CD8-positive, alpha-beta memory T cell (primary cell): ENCODE data around the gene BNC2. TPM values are rescaled to one million over a fixed set of nuclear protein-coding genes. Genes with fewer than 3 reads are reported as not detected.

Experiments used
- CTCF ChIA-PET: fragments of 350-600 bp; sonication (Branson Sonifier 250); formaldehyde crosslinking; loops from one replicate; lab custom pipeline; 2021; ENCODE audit warnings: antibody characterized with exemption; lab: Charles Lee
- POLR2A ChIA-PET: fragments of 350-600 bp; sonication (Branson Sonifier 250); formaldehyde crosslinking; loops from one replicate; lab custom pipeline; 2021; ENCODE audit warnings: antibody characterized with exemption; lab: Charles Lee
- DNase-seq, 5 donors: peaks; one replicate each; pipeline versions ENCODE4 v3.0.0 to v3.0.0-alpha.2; 2020 to 2022; ENCODE audit warnings: mixed read lengths in 1 of 5
- H3K27ac ChIP-seq: one replicate; pipeline ENCODE4 v1.7.0; 2013; ENCODE audit warnings: low read depth, mild to moderate bottlenecking, low read length, moderate library complexity
- H3K27me3 ChIP-seq: 2 replicates; pipeline ENCODE4 v1.7.0; 2013; ENCODE audit warnings: low read length, mild to moderate bottlenecking; ENCODE audit not compliant: insufficient read depth, poor library complexity, severe bottlenecking
- H3K36me3 ChIP-seq: 2 replicates; pipeline ENCODE4 v1.7.0; 2013; ENCODE audit warnings: mild to moderate bottlenecking, low read length, moderate library complexity; ENCODE audit not compliant: insufficient read depth
- H3K4me1 ChIP-seq: 2 replicates; pipeline ENCODE4 v1.7.0; 2013; ENCODE audit warnings: mild to moderate bottlenecking, low read length, moderate library complexity; ENCODE audit not compliant: insufficient read depth
- H3K4me3 ChIP-seq: 2 replicates; pipeline ENCODE4 v1.7.0; 2013; ENCODE audit warnings: mild to moderate bottlenecking, low read length
- H3K9me3 ChIP-seq: 2 replicates; pipeline ENCODE4 v1.7.0; 2013; ENCODE audit warnings: mild to moderate bottlenecking, low read length
- H3K27ac Mint-ChIP-seq, 8 donors: one replicate each; pipeline ENCODE4 v1.8.0; 2020 to 2021; ENCODE audit warnings: mixed read lengths in 8 of 8, mild to moderate bottlenecking in 6 of 8, inconsistent platforms in 3 of 8, moderate library complexity in 3 of 8
- H3K27me3 Mint-ChIP-seq, 2 donors: one replicate each; pipeline ENCODE4 v1.8.0; 2020 to 2021; ENCODE audit warnings: mixed read lengths in 2 of 2, mild to moderate bottlenecking in 1 of 2, moderate library complexity in 1 of 2
- H3K36me3 Mint-ChIP-seq, 3 donors: one replicate each; pipeline ENCODE4 v1.8.0; 2020 to 2021; ENCODE audit warnings: mixed read lengths in 3 of 3, inconsistent platforms in 1 of 3, mild to moderate bottlenecking in 1 of 3
- H3K4me1 Mint-ChIP-seq, 3 donors: one replicate each; pipeline ENCODE4 v1.8.0; 2020 to 2021; ENCODE audit warnings: mixed read lengths in 3 of 3, inconsistent platforms in 1 of 3, mild to moderate bottlenecking in 1 of 3
- H3K4me3 Mint-ChIP-seq, 7 donors: one replicate each; pipeline ENCODE4 v1.8.0; 2020 to 2021; ENCODE audit warnings: mixed read lengths in 7 of 7, mild to moderate bottlenecking in 6 of 7, moderate library complexity in 4 of 7, inconsistent platforms in 2 of 7
- H3K9me3 Mint-ChIP-seq, 5 donors: one replicate each; pipeline ENCODE4 v1.8.0; 2020 to 2022; ENCODE audit warnings: mixed read lengths in 5 of 5, mild to moderate bottlenecking in 3 of 5, moderate library complexity in 2 of 5, inconsistent platforms in 1 of 5
- polyA plus RNA-seq: library from polyadenylated mRNA; unstranded; fragments of 300-500 nt; fragmentation: Illumina TruSeq; gene quantifications from one replicate; pipeline ENCODE4 v1.2.3, GENCODE V29; 2021
- total RNA-seq, 2 experiments: library from RNA; stranded (reverse); gene quantifications; one replicate each; pipeline ENCODE4 v1.2.3, GENCODE V29; 2021

Gene BNC2
- total and polyA plus RNA-seq, 3 experiments from 2014 or later = 0.18 TPM; not detected in 2

DNA sequence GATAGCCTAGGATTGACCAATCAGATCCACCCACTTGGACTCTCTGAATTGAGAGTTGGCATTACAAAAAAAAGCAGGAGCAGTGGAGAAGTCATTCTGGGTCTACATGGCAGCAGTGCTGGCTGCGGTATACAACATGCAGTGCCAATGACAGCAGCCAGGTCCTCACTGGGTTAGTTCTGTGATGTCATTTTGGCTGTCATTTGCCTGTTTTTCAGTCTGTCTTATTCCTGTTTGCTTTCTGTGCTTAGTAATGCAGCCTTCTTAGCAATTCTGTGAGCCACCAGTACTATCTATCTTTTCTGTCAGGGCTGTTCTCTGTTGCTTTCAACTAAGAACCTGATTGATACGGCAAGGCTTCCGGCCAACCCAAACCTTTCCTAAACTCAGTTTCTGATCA, 471.8 kb downstream of the BNC2 start:
- no peaks in the 10 kb centered on the region for H3K27me3 Mint-ChIP-seq
- POLR2A ChIA-PET = no interaction called here
- H3K27me3 ChIP-seq = no peaks in the 10 kb centered on the region
- no peak overlapping the region for H3K27ac Mint-ChIP-seq
- no peak overlapping the region for H3K27ac ChIP-seq
- H3K36me3 ChIP-seq = no peaks in the 10 kb centered on the region
- H3K36me3 Mint-ChIP-seq = peaks cover 0 to 1% (median 0%) of the 10 kb centered on the region in 3 donors
- no peaks in the 10 kb centered on the region for H3K4me1 ChIP-seq
- no peaks in the 10 kb centered on the region for H3K4me1 Mint-ChIP-seq
- no peak overlapping the region for H3K4me3 Mint-ChIP-seq
- peaks cover 4 to 14% (median 10%) of the 10 kb centered on the region in 5 donors for H3K9me3 Mint-ChIP-seq
- CTCF ChIA-PET = no interaction called here
- H3K9me3 ChIP-seq = no peaks in the 10 kb centered on the region
- no peak for DNase-seq
- H3K4me3 ChIP-seq = no peak overlapping the region

DNA sequence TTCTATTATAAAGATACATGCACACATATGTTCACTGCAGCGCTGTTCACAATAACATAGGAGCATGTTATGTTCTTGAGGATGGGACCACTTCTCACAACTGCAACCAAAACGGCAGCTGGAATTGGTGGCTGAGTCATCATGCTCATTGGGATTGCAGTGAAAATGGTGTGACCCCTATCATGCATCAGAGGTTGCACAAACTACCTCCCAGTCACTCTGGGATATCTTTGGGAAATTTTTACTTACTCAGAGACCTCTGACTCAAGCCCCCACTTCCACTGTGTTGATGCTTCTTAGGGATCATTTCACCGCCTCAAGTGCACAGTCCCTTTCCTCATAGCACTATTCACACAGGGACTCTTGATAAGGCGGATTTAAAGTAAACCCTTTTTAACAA, 474.1 kb downstream of the BNC2 start:
- Mint-ChIP-seq H3K9me3 (peaks cover 4 to 12% (median 10%) of the 10 kb centered on the region in 5 donors), H3K27me3 (no peaks in the 10 kb centered on the region), H3K36me3 (peaks cover 0 to 1% (median 0%) of the 10 kb centered on the region in 3 donors), H3K4me3 (no peak overlapping the region), H3K4me1 (no peaks in the 10 kb centered on the region), H3K27ac (no peak overlapping the region)
- H3K36me3 ChIP-seq = no peaks in the 10 kb centered on the region
- no peak overlapping the region for H3K4me3 ChIP-seq
- H3K27me3 ChIP-seq = no peaks in the 10 kb centered on the region
- H3K4me1 ChIP-seq = no peaks in the 10 kb centered on the region
- no peak overlapping the region for H3K27ac ChIP-seq
- ChIA-PET POLR2A (no interaction called here), CTCF (no interaction called here)
- H3K9me3 ChIP-seq = no peaks in the 10 kb centered on the region
- no peak for DNase-seq

DNA sequence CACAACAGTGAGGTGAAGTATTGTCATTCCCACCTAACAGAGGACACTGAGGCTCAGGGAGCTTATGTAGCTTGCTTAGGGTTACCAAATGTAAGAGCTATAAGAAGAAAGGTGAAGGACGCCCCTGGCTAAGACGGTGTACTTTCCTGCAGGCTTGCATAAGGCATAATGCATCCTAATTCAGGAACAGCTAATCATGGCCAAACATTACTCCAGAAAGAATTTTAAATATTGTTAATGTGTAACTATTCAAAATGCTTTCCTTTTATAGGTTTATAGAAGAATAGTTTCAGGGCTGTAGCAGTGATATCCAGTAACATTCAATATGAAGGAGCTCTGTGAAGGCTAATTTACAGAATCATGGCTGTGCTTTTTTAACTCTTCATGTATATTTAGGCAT, 479.1 kb downstream of the BNC2 start:
- CTCF ChIA-PET = no interaction called here
- no peaks in the 10 kb centered on the region for H3K4me1 Mint-ChIP-seq
- Histone ChIP-seq H3K9me3 (no peaks in the 10 kb centered on the region), H3K27me3 (no peaks in the 10 kb centered on the region), H3K36me3 (no peaks in the 10 kb centered on the region), H3K27ac (no peak overlapping the region), H3K4me3 (no peak overlapping the region), H3K4me1 (no peaks in the 10 kb centered on the region)
- H3K36me3 Mint-ChIP-seq = no peaks in the 10 kb centered on the region
- POLR2A ChIA-PET = no interaction called here
- no peak overlapping the region for H3K4me3 Mint-ChIP-seq
- no peaks in the 10 kb centered on the region for H3K27me3 Mint-ChIP-seq
- no peak for DNase-seq
- H3K27ac Mint-ChIP-seq = no peak overlapping the region
- H3K9me3 Mint-ChIP-seq = peaks cover 4 to 14% (median 12%) of the 10 kb centered on the region in 5 donors

DNA sequence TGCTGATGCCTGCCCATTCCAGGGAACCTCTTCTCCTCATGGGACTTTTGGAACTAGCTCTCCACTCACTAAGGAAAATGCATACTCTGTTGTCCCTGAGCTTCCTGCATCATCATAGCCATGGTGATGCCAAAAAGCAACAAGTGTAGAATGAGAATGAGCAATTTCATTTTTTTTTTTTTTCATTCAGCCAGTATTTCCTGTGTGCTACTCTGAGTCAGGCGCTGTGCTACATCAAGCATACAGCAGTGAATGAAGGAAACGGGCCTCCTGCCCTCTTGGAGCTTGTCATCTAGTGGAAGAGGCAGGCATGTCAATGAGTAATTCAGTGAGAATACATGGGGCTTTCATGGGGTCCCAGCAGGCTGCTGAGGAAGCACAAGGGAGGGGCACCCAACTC, 483.1 kb downstream of the BNC2 start:
- ChIA-PET CTCF (no interaction called here), POLR2A (no interaction called here)
- Mint-ChIP-seq H3K27ac (no peak overlapping the region), H3K27me3 (no peaks in the 10 kb centered on the region), H3K9me3 (peaks cover 9 to 18% (median 15%) of the 10 kb centered on the region in 5 donors), H3K4me3 (no peak overlapping the region), H3K36me3 (no peaks in the 10 kb centered on the region), H3K4me1 (no peaks in the 10 kb centered on the region)
- no peak for DNase-seq
- no peak overlapping the region for H3K4me3 ChIP-seq
- no peaks in the 10 kb centered on the region for H3K36me3 ChIP-seq
- no peaks in the 10 kb centered on the region for H3K9me3 ChIP-seq
- no peak overlapping the region for H3K27ac ChIP-seq
- H3K27me3 ChIP-seq = no peaks in the 10 kb centered on the region
- no peaks in the 10 kb centered on the region for H3K4me1 ChIP-seq

DNA sequence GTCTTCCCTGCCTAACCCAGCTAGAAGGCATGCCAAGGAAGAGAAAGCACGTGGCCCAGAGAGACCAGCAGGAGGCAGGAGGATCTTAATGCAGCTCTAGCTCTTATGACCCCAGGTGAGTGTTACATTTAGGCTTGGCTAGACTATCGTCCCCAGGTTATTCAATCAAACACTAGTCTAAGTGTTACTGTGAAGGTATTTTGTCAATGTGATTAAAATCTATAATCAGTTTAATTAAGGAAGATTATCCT, 483.7 kb downstream of the BNC2 start:
- no peak for DNase-seq
- no peaks in the 10 kb centered on the region for H3K36me3 Mint-ChIP-seq
- H3K9me3 Mint-ChIP-seq = peaks cover 9 to 18% (median 15%) of the 10 kb centered on the region in 5 donors
- no peaks in the 10 kb centered on the region for H3K36me3 ChIP-seq
- no peaks in the 10 kb centered on the region for H3K27me3 Mint-ChIP-seq
- no peak overlapping the region for H3K4me3 Mint-ChIP-seq
- no peak overlapping the region for H3K27ac ChIP-seq
- ChIA-PET CTCF (no interaction called here), POLR2A (no interaction called here)
- no peaks in the 10 kb centered on the region for H3K27me3 ChIP-seq
- no peaks in the 10 kb centered on the region for H3K9me3 ChIP-seq
- H3K4me3 ChIP-seq = no peak overlapping the region
- no peaks in the 10 kb centered on the region for H3K4me1 Mint-ChIP-seq
- no peaks in the 10 kb centered on the region for H3K4me1 ChIP-seq
- no peak overlapping the region for H3K27ac Mint-ChIP-seq

DNA sequence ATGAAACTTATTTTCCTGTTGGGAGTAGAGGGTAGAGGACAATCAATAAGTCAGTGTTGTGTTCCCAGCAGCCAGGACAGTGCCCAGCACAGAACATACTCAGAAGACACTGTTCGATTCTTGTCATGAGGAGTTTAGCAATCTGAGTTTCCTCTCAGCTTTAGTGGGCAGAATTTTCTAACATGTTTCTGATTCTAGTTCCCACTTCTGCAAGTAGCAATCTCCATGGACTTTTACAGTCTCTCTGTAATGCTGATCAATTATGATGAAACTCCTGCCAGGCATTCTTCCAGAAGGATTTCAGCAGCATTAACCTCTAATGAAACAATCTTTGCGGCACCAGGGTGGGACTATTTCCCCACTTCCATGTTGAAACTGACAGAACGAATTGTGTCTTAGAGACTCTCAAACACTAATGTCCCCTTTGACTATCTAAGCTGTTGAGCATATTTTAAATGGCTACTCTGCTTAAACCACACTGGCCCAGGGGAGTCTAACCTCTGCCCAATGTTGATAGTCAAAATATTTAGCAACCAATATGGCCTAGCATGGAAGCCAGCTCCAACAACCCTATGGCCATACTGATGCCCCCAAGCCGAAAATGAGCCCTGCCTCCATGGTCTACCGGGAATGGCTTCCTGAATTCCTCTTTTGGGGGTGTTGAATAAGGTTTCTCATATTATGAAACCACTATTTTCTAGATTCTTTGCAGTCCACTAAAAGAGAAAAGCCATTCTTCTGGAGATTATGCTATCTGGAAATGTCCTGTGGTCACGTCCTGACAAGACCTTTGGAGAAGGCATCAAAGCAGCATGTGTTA, 484.3 kb downstream of the BNC2 start:
- Mint-ChIP-seq H3K27me3 (no peaks in the 10 kb centered on the region), H3K4me3 (no peak overlapping the region), H3K27ac (no peak overlapping the region), H3K9me3 (peaks cover 11 to 18% (median 15%) of the 10 kb centered on the region in 5 donors), H3K4me1 (no peaks in the 10 kb centered on the region), H3K36me3 (no peaks in the 10 kb centered on the region)
- H3K4me3 ChIP-seq = no peak overlapping the region
- CTCF ChIA-PET = no interaction called here
- DNase-seq = no peak
- no peaks in the 10 kb centered on the region for H3K4me1 ChIP-seq
- H3K27me3 ChIP-seq = no peaks in the 10 kb centered on the region
- no peaks in the 10 kb centered on the region for H3K9me3 ChIP-seq
- no peak overlapping the region for H3K27ac ChIP-seq
- no peaks in the 10 kb centered on the region for H3K36me3 ChIP-seq
- POLR2A ChIA-PET = no interaction called here

DNA sequence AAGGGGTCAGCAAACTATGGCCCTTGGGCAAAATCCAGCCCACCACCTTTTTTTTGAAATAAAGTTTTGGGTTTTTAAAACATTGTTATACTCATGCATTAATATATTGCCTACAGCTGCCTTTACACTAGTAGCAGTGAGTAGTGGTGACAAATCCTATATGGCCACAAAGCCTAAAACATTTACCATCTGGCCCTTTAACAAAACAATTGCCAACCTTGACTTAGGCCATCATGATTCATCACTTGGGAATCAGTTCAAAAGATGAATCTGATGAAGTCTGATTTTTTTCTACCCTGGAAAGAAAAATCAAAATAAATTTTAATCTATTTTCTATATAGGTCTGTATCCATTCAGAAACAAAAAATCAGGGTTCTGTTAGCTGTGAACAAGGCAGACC, 484.9 kb downstream of the BNC2 start:
- H3K9me3 ChIP-seq = no peaks in the 10 kb centered on the region
- H3K4me1 Mint-ChIP-seq = no peaks in the 10 kb centered on the region
- no peak overlapping the region for H3K27ac ChIP-seq
- POLR2A ChIA-PET = no interaction called here
- CTCF ChIA-PET = no interaction called here
- H3K36me3 ChIP-seq = no peaks in the 10 kb centered on the region
- H3K27ac Mint-ChIP-seq = no peak overlapping the region
- H3K36me3 Mint-ChIP-seq = no peaks in the 10 kb centered on the region
- H3K4me3 Mint-ChIP-seq = no peak overlapping the region
- no peaks in the 10 kb centered on the region for H3K27me3 Mint-ChIP-seq
- no peaks in the 10 kb centered on the region for H3K27me3 ChIP-seq
- DNase-seq = no peak
- H3K4me1 ChIP-seq = no peaks in the 10 kb centered on the region
- peaks cover 9 to 18% (median 11%) of the 10 kb centered on the region in 5 donors for H3K9me3 Mint-ChIP-seq
- no peak overlapping the region for H3K4me3 ChIP-seq

DNA sequence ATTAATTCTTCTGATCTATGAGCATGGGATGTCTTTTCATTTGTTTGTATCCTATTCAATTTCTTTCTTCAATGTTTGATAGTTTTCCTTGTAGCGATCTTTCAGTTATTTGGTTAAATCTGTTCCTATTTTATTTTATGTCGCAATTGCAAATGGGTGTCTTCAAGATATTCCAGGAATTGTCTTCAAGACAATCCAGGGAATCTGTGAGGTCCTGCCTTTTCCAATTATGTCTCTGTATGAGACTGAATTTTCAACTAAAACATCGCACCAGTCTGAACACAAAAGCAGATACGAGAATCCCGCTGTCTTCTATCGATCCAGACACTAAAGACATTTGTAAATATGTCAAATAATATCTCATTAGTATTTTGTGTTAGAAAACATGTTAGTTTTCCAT, 485.5 kb downstream of the BNC2 start:
- Mint-ChIP-seq H3K27ac (no peak overlapping the region), H3K4me3 (no peak overlapping the region), H3K9me3 (peaks cover 10 to 22% (median 11%) of the 10 kb centered on the region in 5 donors), H3K4me1 (no peaks in the 10 kb centered on the region), H3K27me3 (no peaks in the 10 kb centered on the region), H3K36me3 (no peaks in the 10 kb centered on the region)
- no peak for DNase-seq
- H3K4me1 ChIP-seq = no peaks in the 10 kb centered on the region
- no peak overlapping the region for H3K27ac ChIP-seq
- H3K4me3 ChIP-seq = no peak overlapping the region
- H3K9me3 ChIP-seq = no peaks in the 10 kb centered on the region
- ChIA-PET CTCF (no interaction called here), POLR2A (no interaction called here)
- no peaks in the 10 kb centered on the region for H3K27me3 ChIP-seq
- no peaks in the 10 kb centered on the region for H3K36me3 ChIP-seq
